ENCODE measurements around the gene KCNQ1. TPM values are rescaled to one million over a fixed set of nuclear protein-coding genes. Genes with fewer than 3 reads are reported as not detected.

Gene KCNQ1
- total and polyA plus RNA-seq, 2 donors (not counting 1 experiment from before 2014, with no cell fraction given): 21.5 to 28.8 TPM

GRCh38 chr11:2821891-2822290 lies 377.1 kb downstream of the KCNQ1 start:
- Histone ChIP-seq H3K4me3 (ENCODE audit: control extremely low read depth in 1 of 5, extremely low read depth in 1 of 5, insufficient read depth in 1 of 5, low read depth in 2 of 5, low read length in 4 of 5) (no peak overlapping the region), H4K20me1 (ENCODE audit: control insufficient read depth, insufficient read depth, low read length, poor library complexity, severe bottlenecking) (no peaks in the 10 kb centered on the region), H3K4me2 (replicated peaks; ENCODE audit: low read depth, low read length, poor library complexity, severe bottlenecking) (no peak overlapping the region), H2AFZ (ENCODE audit: insufficient read depth, low read depth, low read length, poor library complexity, severe bottlenecking) (no peak overlapping the region), H3K4me1 (ENCODE audit: control insufficient read depth in 2 of 2, insufficient read depth in 2 of 2, low read length in 2 of 2) (no peaks in the 10 kb centered on the region), H3K27me3 (replicated peaks in 1 of 4; ENCODE audit: control extremely low read depth in 1 of 4, control insufficient read depth in 3 of 4, insufficient read depth in 4 of 4, low read length in 3 of 4) (peaks cover 0 to 5% (median 0%) of the 10 kb centered on the region in 4 experiments), H3K9ac (ENCODE audit: low read length) (no peak overlapping the region), H3K79me2 (ENCODE audit: control insufficient read depth, insufficient read depth, low read length) (no peaks in the 10 kb centered on the region), H3K27ac (ENCODE audit: low read length in 2 of 2) (no peak overlapping the region), H3K36me3 (replicated peaks in 1 of 2; ENCODE audit: control extremely low read depth in 1 of 2, control insufficient read depth in 1 of 2, extremely low read depth in 1 of 2, insufficient read depth in 2 of 2, low read length in 1 of 2) (no peaks in the 10 kb centered on the region), H3K9me3 (ENCODE audit: control extremely low read depth in 1 of 3, control insufficient read depth in 2 of 3, insufficient read depth in 1 of 3, low read length in 2 of 3) (peaks cover 0 to 76% (median 23%) of the 10 kb centered on the region in 3 donors)
- TF ChIP-seq, protein P1, sequence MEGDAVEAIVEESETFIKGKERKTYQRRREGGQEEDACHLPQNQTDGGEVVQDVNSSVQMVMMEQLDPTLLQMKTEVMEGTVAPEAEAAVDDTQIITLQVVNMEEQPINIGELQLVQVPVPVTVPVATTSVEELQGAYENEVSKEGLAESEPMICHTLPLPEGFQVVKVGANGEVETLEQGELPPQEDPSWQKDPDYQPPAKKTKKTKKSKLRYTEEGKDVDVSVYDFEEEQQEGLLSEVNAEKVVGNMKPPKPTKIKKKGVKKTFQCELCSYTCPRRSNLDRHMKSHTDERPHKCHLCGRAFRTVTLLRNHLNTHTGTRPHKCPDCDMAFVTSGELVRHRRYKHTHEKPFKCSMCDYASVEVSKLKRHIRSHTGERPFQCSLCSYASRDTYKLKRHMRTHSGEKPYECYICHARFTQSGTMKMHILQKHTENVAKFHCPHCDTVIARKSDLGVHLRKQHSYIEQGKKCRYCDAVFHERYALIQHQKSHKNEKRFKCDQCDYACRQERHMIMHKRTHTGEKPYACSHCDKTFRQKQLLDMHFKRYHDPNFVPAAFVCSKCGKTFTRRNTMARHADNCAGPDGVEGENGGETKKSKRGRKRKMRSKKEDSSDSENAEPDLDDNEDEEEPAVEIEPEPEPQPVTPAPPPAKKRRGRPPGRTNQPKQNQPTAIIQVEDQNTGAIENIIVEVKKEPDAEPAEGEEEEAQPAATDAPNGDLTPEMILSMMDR (IDR thresholded peaks at IDR 0.05): no peak
- no peak for TF ChIP-seq EZH2 (IDR thresholded peaks at IDR 0.05; ENCODE audit: borderline replicate concordance, insufficient read depth, low read depth, low read length, poor library complexity, severe bottlenecking)
- Mint-ChIP-seq H3K27ac (no peak overlapping the region), H3K9me3 (ENCODE audit: insufficient read depth) (peaks cover 20% of the 10 kb centered on the region), H3K4me3 (no peak overlapping the region), H3K27me3 (peaks cover 18% of the 10 kb centered on the region), H3K4me1 (no peaks in the 10 kb centered on the region)
- ChIA-PET POLR2A (interaction anchor here (0.6 kb wide), 1 partner anchor 80 kb away, joined by 6 read pairs; a partner anchor contains a TSS), CTCF (no interaction called here)
- 91% methylated on average over 6 of the region's 8 CpGs for WGBS (ENCODE audit: insufficient coverage)
- no peak for DNase-seq
- intact Hi-C loops (cut with micrococcal nuclease): no loop called here
- no peak for ATAC-seq (ENCODE audit: low read depth)

GRCh38 chr11:2824851-2825250 lies 380.0 kb downstream of the KCNQ1 start:
- Mint-ChIP-seq H3K4me1 (no peaks in the 10 kb centered on the region), H3K27ac (no peak overlapping the region), H3K27me3 (peaks cover 18% of the 10 kb centered on the region), H3K4me3 (no peak overlapping the region), H3K9me3 (ENCODE audit: insufficient read depth) (peaks cover 23% of the 10 kb centered on the region)
- intact Hi-C loops (cut with micrococcal nuclease): no loop called here
- WGBS (ENCODE audit: insufficient coverage): 77% methylated on average over 18 of the region's 18 CpGs
- Histone ChIP-seq H3K4me3 (ENCODE audit: control extremely low read depth in 1 of 5, extremely low read depth in 1 of 5, insufficient read depth in 1 of 5, low read depth in 2 of 5, low read length in 4 of 5) (no peak overlapping the region), H3K9me3 (ENCODE audit: control extremely low read depth in 1 of 3, control insufficient read depth in 2 of 3, insufficient read depth in 1 of 3, low read length in 2 of 3) (peaks cover 1 to 70% (median 23%) of the 10 kb centered on the region in 3 donors), H3K4me1 (ENCODE audit: control insufficient read depth in 2 of 2, insufficient read depth in 2 of 2, low read length in 2 of 2) (no peaks in the 10 kb centered on the region), H3K36me3 (replicated peaks in 1 of 2; ENCODE audit: control extremely low read depth in 1 of 2, control insufficient read depth in 1 of 2, extremely low read depth in 1 of 2, insufficient read depth in 2 of 2, low read length in 1 of 2) (no peaks in the 10 kb centered on the region), H3K79me2 (ENCODE audit: control insufficient read depth, insufficient read depth, low read length) (no peaks in the 10 kb centered on the region), H3K4me2 (replicated peaks; ENCODE audit: low read depth, low read length, poor library complexity, severe bottlenecking) (no peak overlapping the region), H3K27ac (ENCODE audit: low read length in 2 of 2) (no peak overlapping the region), H3K27me3 (replicated peaks in 1 of 4; ENCODE audit: control extremely low read depth in 1 of 4, control insufficient read depth in 3 of 4, insufficient read depth in 4 of 4, low read length in 3 of 4) (peaks cover 0 to 5% (median 0%) of the 10 kb centered on the region in 4 experiments), H3K9ac (ENCODE audit: low read length) (no peak overlapping the region), H2AFZ (ENCODE audit: insufficient read depth, low read depth, low read length, poor library complexity, severe bottlenecking) (no peak overlapping the region), H4K20me1 (ENCODE audit: control insufficient read depth, insufficient read depth, low read length, poor library complexity, severe bottlenecking) (no peaks in the 10 kb centered on the region)
- DNase-seq: no peak
- ChIA-PET CTCF (no interaction called here), POLR2A (no interaction called here)
- TF ChIP-seq, protein P1 (IDR thresholded peaks at IDR 0.05): no peak
- TF ChIP-seq EZH2 (IDR thresholded peaks at IDR 0.05; ENCODE audit: borderline replicate concordance, insufficient read depth, low read depth, low read length, poor library complexity, severe bottlenecking): no peak
- no peak for ATAC-seq (ENCODE audit: low read depth)

Data from B cell (primary cell).